Measurements from ENCODE around the gene SMOC2. TPM values are rescaled to one million over a fixed set of nuclear protein-coding genes. Genes with fewer than 3 reads are reported as not detected.
A peak's percentile ranks its signal among the peaks of the same experiment; 100 is the strongest.

Gene SMOC2
- total RNA-seq, 4 donors from 2014 or later: 45.8 to 130 (median 84.0) TPM

- H3K9me3 ChIP-seq: no peaks in the 10 kb centered on the region
- peaks cover 0 to 6% (median 2%) of the 10 kb centered on the region in 4 donors for H3K4me1 ChIP-seq
- H3K36me3 ChIP-seq: no peaks in the 10 kb centered on the region
- H3K4me3 ChIP-seq: no peak overlapping the region
- no peak for DNase-seq (ENCODE audit: extremely low spot score)
- WGBS: 95% methylated on average over 7 of the region's 7 CpGs
- intact Hi-C loops (cut with DNase I): no loop called here
- peaks cover 0 to 4% (median 0%) of the 10 kb centered on the region in 4 donors for H3K27me3 ChIP-seq
- no peak for TF ChIP-seq EP300 (IDR thresholded peaks at IDR 0.05)
- TF ChIP-seq POLR2A (IDR thresholded peaks at IDR 0.05; ENCODE audit: low read depth): no peak
- TF ChIP-seq CTCF (IDR thresholded peaks at IDR 0.05): no peak
- TF ChIP-seq POLR2AphosphoS5 (IDR thresholded peaks at IDR 0.05): no peak
- no peak overlapping the region for H3K27ac ChIP-seq (replicated peaks in 1 of 4)
These were observed 275.6 kb downstream of the SMOC2 start for GRCh38 chr6:168716581-168716980.

- Histone ChIP-seq H3K27me3 (no peaks in the 10 kb centered on the region), H3K9me3 (no peaks in the 10 kb centered on the region), H3K36me3 (no peaks in the 10 kb centered on the region), H3K4me1 (no peaks in the 10 kb centered on the region), H3K27ac (replicated peaks in 1 of 4) (no peak overlapping the region), H3K4me3 (no peak overlapping the region)
- DNase-seq (ENCODE audit: extremely low spot score): peak; percentile 79
- intact Hi-C loops (cut with DNase I): no loop called here
- WGBS: 92% methylated on average over 22 of the region's 22 CpGs
- TF ChIP-seq POLR2AphosphoS5 (IDR thresholded peaks at IDR 0.05) (no peak), CTCF (IDR thresholded peaks at IDR 0.05) (no peak), POLR2A (IDR thresholded peaks at IDR 0.05; ENCODE audit: low read depth) (no peak), EP300 (IDR thresholded peaks at IDR 0.05) (no peak)
These were observed 276.5 kb downstream of the SMOC2 start for GRCh38 chr6:168717491-168717890.

Other genes with a start within 250 kb of the SMOC2 start
- 1 to 10 TPM in 3 of 4 donors, under 1 TPM in 1; 0.83 to 2.5 (median 1.3) TPM for gene DACT2, start 121.4 kb upstream of the SMOC2 start, total RNA-seq